HFF-Myc (cell line): ENCODE measurements around the gene STK4.

Experiments
- DNase-seq: peaks from one replicate; pipeline ENCODE4 v3.0.0-alpha.2; 2011; ENCODE audit warnings: low read depth; ENCODE audit errors: extremely low read depth
- H3K4me3 ChIP-seq: replicated peaks from 2 replicates; pipeline ENCODE4 v1.5.1; 2011; ENCODE audit warnings: low read depth, mild to moderate bottlenecking, control low read depth, low read length
- CTCF ChIP-seq: IDR thresholded peaks from 2 replicates; pipeline ENCODE4 v1.5.1; 2012; ENCODE audit warnings: mild to moderate bottlenecking, low read depth, low read length, control low read depth; ENCODE audit errors: missing control alignments

The STK4 gene

GRCh38 chr20:45094864-45095574 lies 128.7 kb downstream of the STK4 start:
- TF ChIP-seq CTCF: no peak
- no peak for DNase-seq
- no peak overlapping the region for H3K4me3 ChIP-seq

GRCh38 chr20:45095805-45096238 lies 129.5 kb downstream of the STK4 start:
- peak; percentile 41 for DNase-seq
- H3K4me3 ChIP-seq: no peak overlapping the region
- peak; percentile 73 for TF ChIP-seq CTCF

GRCh38 chr20:45096781-45097180 lies 130.5 kb downstream of the STK4 start:
- TF ChIP-seq CTCF: no peak
- DNase-seq: no peak
- no peak overlapping the region for H3K4me3 ChIP-seq

GRCh38 chr20:45097485-45098102 lies 131.3 kb downstream of the STK4 start:
- H3K4me3 ChIP-seq: no peak overlapping the region
- no peak for TF ChIP-seq CTCF
- no peak for DNase-seq

- no peak for DNase-seq
- no peak overlapping the region for H3K4me3 ChIP-seq
- TF ChIP-seq CTCF: peak; percentile 19
Observed at GRCh38 chr20:45098103-45098773, 131.9 kb downstream of the STK4 start.

- no peak within 1 kb of the TSS for H3K4me3 ChIP-seq
- DNase-seq: no peak
- no peak for TF ChIP-seq CTCF
Observed at GRCh38 chr20:45100563-45101245, 134.4 kb downstream of the STK4 start, which contains the start of gene KCNS1. KCNS1 (minus strand) TSS chr20:45101127; CDS start chr20:45099236, 1,891 bp downstream.
